HG03039 (cell line): Measurements from ENCODE around the gene SLC9A9.
A peak's percentile ranks its signal among the peaks of the same experiment; 100 is the strongest.

Source experiments
- ATAC-seq: cut with Tn5 transposase; IDR thresholded peaks from one replicate; pipeline ENCODE4 v1.9.1; 2021; ENCODE audit warnings: mild to moderate bottlenecking, moderate library complexity; ENCODE audit not compliant: unreplicated experiment

Gene SLC9A9

GRCh38 chr3:143764840-143765239, 83.4 kb downstream of the SLC9A9 start:
- ATAC-seq, result no peak

- ATAC-seq, result no peak
Measured at GRCh38 chr3:143763564-143764162, 84.6 kb downstream of the SLC9A9 start.

- ATAC-seq, result no peak
Measured at GRCh38 chr3:143757691-143758090, 90.6 kb downstream of the SLC9A9 start.

- no peak for ATAC-seq
Measured at GRCh38 chr3:143755978-143756377, 92.3 kb downstream of the SLC9A9 start.

- no peak for ATAC-seq
Measured at GRCh38 chr3:143754090-143754489, 94.2 kb downstream of the SLC9A9 start.

GRCh38 chr3:143753456-143753855, 94.8 kb downstream of the SLC9A9 start:
- ATAC-seq, result no peak

GRCh38 chr3:143753006-143753405, 95.3 kb downstream of the SLC9A9 start:
- no peak for ATAC-seq

- ATAC-seq, result peak; percentile 54
Measured at GRCh38 chr3:143751643-143752178, 96.6 kb downstream of the SLC9A9 start.

- ATAC-seq, result no peak
Measured at GRCh38 chr3:143750841-143751240, 97.4 kb downstream of the SLC9A9 start.

- no peak for ATAC-seq
Measured at GRCh38 chr3:143749926-143750325, 98.3 kb downstream of the SLC9A9 start.

GRCh38 chr3:143737065-143737464, 111.2 kb downstream of the SLC9A9 start:
- ATAC-seq, result no peak

GRCh38 chr3:143736205-143736997, 111.9 kb downstream of the SLC9A9 start:
- ATAC-seq, result no peak

- no peak for ATAC-seq
Measured at GRCh38 chr3:143731776-143732175, 116.5 kb downstream of the SLC9A9 start.

- no peak for ATAC-seq
Measured at GRCh38 chr3:143731320-143731719, 116.9 kb downstream of the SLC9A9 start.

GRCh38 chr3:143727391-143727790, 120.9 kb downstream of the SLC9A9 start:
- no peak for ATAC-seq

GRCh38 chr3:143726727-143727126, 121.5 kb downstream of the SLC9A9 start:
- ATAC-seq, result no peak

- no peak for ATAC-seq
Measured at GRCh38 chr3:143720381-143720780, 127.9 kb downstream of the SLC9A9 start.

- no peak for ATAC-seq
Measured at GRCh38 chr3:143718463-143718862, 129.8 kb downstream of the SLC9A9 start.

- ATAC-seq, result no peak
Measured at GRCh38 chr3:143716731-143717130, 131.5 kb downstream of the SLC9A9 start.

GRCh38 chr3:143712522-143712921, 135.7 kb downstream of the SLC9A9 start:
- ATAC-seq, result no peak

GRCh38 chr3:143707848-143708247, 140.4 kb downstream of the SLC9A9 start:
- no peak for ATAC-seq

GRCh38 chr3:143700431-143700975, 147.8 kb downstream of the SLC9A9 start:
- no peak for ATAC-seq
